CD4-positive, alpha-beta T cell treated with Interleukin-2 at 100 ng/mL for 4 hours (primary cell): ENCODE measurements around the gene CFAP119.

Experiments
- DNase-seq: peaks from one replicate; pipeline ENCODE4 v3.0.0-alpha.2; 2020; ENCODE audit warnings: low spot score

CFAP119 gene

DNA sequence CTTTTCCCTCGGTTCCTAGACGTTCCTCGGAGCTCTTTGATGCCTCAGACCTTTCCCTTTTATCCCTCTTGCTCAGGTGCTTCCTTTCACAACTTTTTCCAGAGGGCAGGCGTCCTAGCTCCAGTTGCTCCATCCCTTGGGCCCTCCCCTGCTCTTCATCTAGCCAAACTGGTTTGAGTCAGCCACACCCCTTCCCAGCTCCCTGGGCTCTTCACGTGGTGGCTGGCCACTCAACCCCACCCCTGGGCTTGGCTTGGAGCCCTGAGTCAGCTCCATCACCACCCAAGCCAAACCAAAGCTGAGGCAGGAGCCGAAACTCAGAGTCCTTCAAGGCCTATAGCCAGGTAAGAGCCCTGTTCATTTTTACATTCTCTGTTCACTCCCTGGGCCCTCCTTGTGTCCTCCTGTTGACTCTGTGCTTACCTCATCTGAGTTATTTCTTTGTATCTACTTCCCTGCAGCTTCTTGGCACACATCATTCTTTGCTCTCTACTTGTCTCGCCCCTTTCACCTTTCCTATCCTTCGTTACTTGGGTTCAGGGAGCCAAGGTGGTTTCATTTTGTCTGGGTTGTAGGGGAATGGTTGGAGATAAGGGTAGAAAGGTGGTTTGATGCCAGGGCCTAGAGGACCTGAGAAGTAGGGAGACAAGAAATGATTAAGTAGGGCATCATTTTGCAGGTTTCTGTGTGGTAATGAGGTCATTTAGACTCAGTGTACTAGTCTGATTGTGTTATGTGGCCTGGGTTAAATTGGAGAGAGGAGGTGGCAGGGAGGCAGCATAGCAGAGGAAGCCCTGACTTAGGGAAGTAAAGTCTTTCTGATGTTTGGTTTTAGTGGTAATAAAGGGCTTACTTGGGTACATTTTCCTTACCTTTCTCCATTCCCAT lies 21.3 kb downstream of the CFAP119 start:
- DNase-seq: no peak

DNA sequence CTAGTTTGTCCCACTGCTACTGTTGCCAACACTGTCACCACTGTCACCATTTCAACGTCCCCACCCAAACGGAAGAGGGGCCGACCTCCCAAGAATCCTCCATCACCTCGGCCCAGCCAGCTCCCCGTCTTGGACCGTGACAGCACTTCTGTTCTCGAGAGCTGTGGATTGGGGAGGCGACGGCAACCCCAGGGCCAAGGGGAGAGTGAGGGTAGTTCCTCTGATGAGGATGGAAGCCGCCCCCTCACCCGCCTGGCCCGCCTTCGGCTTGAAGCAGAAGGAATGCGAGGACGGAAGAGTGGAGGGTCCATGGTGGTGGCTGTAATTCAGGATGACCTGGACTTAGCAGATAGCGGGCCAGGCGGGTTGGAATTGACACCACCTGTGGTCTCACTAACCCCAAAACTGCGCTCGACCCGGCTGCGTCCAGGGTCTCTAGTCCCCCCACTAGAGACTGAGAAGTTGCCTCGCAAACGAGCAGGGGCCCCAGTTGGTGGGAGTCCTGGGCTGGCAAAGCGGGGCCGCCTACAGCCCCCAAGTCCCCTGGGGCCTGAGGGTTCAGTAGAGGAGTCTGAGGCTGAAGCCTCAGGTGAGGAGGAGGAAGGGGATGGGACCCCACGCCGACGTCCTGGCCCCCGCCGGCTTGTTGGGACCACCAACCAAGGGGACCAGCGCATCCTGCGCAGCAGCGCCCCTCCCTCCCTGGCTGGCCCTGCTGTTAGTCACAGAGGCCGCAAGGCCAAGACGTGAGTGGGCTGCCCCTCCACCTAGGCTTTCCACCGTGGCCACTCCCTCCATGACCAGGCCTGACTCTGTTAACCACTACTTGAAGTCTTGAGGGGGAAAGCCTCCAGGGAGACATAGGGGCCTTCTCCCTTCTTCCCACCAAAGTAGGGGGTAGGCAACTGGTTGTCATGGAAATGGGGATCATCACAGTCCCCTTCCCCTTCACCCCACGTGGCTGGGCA lies 22.6 kb downstream of the CFAP119 start:
- DNase-seq: no peak

DNA sequence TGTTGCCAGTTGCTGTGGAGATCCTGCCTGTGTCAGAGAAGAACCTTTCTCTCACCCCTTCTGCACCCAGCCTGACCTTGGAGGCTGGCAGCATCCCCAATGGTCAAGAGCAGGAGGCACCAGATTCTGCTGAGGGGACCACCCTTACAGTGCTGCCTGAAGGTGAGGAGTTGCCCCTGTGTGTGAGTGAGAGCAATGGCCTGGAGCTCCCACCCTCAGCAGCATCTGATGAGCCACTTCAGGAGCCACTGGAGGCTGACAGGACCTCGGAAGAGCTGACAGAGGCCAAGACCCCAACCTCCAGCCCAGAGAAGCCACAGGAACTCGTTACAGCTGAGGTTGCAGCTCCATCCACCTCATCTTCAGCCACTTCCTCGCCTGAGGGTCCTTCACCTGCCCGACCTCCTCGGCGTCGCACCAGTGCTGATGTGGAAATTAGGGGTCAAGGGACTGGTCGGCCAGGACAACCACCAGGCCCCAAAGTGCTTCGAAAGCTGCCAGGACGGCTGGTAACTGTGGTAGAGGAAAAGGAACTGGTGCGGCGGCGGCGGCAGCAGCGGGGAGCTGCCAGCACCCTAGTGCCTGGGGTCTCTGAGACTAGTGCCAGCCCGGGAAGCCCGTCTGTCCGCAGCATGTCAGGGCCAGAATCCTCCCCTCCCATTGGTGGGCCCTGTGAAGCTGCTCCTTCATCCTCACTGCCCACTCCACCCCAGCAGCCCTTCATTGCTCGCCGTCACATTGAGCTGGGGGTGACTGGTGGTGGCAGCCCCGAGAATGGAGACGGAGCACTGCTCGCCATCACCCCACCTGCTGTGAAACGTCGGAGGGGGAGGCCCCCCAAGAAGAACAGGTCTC lies 23.8 kb downstream of the CFAP119 start:
- no peak for DNase-seq

- DNase-seq: no peak
These were observed 24.7 kb downstream of the CFAP119 start for GRCh38 chr16:30736995-30737793.

DNA sequence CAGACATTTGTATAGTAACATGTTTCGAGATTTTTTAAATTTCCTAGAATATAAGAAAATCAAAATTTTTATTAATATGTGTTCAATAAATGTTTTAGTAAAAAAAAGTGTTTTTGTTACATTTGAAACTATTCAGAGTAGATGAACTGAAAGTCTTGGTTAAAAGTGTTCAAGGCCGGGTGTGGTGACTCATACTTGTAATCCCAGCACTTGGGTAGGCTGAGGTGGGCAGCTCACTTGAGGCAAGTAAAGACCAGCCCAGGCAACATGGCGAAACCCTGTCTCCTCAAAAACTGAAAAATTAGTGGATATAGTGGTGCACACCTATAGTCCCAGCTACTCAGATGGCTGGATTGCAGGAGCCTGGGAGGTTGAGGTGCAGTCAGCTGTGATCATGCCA lies 30.5 kb downstream of the CFAP119 start:
- DNase-seq: no peak

GRCh38 chr16:30728899-30729672 lies 32.8 kb downstream of the CFAP119 start:
- DNase-seq: no peak

DNA sequence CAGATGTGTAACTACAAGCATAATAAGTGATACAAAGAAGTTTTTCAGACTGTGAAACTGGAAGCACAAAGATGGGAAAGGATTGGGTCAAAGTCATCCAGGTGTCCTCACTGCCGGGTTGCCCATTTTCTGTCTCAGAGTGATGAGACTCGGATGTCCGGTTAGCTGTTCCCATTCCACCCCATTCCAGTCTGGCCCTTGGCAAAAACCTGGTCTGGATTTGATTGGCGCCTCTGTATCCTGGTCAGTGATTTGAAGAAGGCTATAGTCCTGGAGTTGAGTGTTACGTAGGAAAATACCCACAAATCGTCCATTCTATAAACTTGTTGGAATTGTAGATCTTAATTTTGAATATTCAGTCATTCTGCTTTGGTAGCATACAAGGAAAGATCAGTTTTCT lies 33.5 kb downstream of the CFAP119 start:
- DNase-seq: no peak

DNA sequence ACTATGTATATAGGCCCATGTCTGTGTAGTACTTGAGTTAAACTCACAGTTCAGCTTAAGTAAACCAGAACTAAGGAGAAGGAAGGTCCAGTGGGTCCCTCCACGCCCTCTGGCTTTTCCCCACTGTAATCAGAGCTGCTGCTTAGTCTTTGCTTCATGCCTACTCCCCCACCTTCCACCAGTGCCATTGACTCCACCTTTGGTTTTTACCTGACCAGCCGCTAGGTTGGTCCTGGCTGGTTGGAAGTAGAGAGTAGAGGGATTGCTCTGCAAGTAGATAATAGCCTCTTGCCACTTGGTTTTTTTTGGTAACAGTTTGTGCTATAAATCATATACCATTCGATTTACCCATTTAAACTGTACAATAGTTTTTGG lies 36.5 kb downstream of the CFAP119 start:
- no peak for DNase-seq

- DNase-seq: no peak
These were observed 37.0 kb downstream of the CFAP119 start for GRCh38 chr16:30724641-30725417.

DNA sequence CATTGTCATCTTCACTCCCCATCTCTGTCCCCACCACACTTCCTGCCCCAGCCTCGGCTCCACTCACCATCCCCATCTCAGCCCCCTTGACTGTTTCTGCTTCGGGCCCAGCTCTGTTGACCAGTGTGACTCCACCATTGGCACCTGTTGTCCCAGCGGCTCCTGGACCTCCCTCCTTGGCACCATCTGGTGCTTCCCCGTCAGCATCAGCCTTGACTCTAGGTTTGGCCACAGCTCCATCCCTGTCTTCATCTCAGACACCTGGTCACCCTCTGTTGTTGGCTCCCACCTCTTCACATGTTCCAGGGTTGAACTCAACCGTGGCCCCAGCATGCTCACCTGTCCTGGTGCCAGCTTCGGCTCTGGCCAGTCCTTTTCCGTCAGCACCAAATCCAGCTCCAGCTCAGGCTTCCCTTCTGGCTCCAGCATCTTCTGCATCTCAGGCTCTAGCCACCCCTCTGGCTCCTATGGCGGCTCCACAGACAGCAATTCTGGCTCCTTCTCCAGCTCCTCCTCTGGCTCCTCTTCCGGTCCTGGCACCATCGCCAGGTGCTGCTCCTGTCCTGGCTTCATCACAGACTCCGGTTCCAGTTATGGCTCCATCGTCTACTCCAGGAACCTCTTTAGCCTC lies 38.0 kb downstream of the CFAP119 start:
- no peak for DNase-seq

DNA sequence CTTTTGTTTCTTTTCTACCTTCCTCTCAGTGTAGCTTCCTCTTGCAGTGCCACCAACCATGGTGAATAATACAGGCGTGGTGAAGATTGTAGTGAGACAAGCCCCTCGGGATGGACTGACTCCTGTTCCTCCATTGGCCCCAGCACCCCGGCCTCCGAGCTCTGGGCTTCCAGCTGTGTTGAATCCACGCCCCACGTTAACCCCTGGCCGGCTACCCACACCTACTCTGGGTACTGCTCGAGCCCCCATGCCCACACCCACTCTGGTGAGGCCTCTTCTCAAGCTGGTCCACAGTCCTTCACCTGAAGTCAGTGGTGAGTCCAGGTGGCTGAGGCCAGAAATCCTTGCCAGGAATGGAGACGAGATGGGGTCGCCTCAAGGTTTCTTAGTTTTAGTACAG lies 38.9 kb downstream of the CFAP119 start:
- DNase-seq: no peak

GRCh38 chr16:30722443-30722842 lies 39.4 kb downstream of the CFAP119 start:
- no peak for DNase-seq

- DNase-seq: no peak
These were observed 40.3 kb downstream of the CFAP119 start for GRCh38 chr16:30721606-30722005.

GRCh38 chr16:30721167-30721566 lies 40.7 kb downstream of the CFAP119 start:
- DNase-seq: no peak

- no peak for DNase-seq
These were observed 41.2 kb downstream of the CFAP119 start for GRCh38 chr16:30720694-30721093.

DNA sequence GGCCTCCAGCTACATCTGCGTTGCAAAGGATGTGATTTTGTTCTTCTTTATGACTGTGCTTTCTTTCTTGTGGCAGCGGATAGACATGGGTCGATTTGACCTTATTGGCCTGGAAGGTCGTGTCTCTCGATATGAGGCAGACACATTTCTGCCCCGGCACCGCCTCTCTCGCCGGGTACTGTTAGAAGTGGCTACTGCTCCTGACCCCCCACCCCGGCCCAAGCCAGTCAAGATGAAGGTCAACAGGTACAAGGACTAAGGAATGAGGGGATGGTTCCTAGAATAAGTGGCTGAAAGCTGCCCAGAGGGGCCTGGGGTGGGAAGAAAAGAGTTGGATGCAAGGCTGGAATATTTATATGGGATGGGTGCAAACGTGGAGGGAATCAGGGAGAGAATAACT lies 41.8 kb downstream of the CFAP119 start:
- no peak for DNase-seq

DNA sequence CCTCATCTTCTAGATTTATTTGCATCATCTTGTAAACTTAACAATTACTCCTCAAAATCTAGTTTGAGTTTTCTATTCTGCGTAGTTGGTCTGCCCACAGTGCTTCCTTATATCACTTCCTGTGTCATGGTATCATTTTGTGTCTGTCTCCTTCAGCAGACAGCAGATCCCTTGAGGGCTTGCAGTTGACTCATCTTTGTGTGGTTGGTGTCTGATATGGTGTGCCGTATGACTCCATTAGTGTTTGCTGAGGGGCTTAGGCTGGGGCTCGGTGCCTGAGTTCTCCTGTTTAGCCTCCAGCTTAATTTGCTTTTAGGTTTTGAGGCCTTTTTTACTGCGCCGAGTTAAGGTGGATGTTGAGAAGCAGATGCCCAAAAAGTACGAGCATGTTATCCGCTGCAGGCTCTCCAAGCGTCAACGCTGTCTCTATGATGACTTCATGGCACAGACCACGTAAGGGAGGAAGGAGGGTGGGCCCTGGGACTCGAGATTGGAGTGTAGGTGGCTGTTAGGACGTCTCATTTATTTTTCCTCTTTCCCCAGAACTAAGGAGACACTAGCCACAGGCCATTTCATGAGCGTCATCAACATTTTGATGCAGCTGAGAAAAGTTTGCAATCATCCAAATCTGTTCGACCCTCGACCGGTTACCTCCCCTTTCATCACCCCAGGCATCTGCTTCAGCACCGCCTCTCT lies 46.0 kb downstream of the CFAP119 start:
- DNase-seq: peak; percentile 74

DNA sequence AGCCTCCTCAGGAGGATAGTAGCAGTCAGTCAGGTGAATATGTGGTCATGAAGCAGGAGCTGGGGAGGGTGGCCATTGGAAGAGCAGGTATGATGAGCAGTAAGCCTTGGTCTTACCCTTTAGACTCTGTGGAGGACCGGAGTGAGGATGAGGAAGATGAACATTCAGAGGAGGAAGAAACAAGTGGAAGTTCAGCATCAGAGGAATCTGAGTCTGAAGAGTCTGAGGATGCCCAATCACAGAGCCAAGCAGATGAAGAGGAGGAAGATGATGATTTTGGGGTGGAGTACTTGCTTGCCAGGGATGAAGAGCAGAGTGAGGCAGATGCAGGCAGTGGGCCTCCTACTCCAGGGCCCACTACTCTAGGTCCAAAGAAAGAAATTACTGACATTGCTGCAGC lies 50.1 kb downstream of the CFAP119 start:
- DNase-seq: no peak
